Measurements from ENCODE around the gene ST8SIA3.

DNA sequence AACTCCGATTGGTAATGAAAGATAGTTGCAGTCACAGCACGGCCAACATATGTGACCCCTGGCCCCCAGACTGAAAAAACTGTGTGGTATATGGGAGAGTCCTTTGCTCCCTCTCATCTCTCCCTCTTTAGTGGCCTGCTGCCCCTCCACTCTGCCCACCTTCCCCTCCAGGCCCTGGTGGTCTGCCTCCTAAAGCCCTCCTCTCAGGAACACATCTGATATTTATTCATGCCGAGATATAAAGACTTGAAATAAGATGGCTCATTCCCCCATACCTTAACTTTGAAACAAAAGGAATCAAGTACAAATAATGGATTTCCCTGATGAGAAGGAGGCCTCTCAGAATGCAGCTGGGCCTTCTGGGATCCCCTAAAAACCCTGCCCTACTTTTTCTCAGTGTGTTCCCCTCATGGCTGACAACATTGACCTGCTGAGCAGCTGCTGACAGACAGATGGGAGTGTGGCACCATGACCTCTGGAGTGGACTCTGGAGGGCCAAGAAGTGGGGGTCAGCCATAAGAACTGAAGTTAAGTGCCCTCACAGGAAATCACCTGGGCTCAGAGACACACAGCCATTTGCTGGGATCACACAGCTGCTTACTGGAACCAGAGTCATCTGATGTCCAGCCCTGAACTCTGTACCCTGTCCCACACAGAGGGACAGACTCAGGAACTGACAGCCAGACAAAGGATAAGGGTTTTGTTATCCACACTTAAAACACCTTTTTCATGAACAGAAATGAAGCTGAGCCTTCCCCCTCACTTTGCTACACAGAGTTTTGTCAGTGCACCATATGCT lies 39.8 kb upstream of the ST8SIA3 start:
- TF ChIP-seq, protein P1, sequence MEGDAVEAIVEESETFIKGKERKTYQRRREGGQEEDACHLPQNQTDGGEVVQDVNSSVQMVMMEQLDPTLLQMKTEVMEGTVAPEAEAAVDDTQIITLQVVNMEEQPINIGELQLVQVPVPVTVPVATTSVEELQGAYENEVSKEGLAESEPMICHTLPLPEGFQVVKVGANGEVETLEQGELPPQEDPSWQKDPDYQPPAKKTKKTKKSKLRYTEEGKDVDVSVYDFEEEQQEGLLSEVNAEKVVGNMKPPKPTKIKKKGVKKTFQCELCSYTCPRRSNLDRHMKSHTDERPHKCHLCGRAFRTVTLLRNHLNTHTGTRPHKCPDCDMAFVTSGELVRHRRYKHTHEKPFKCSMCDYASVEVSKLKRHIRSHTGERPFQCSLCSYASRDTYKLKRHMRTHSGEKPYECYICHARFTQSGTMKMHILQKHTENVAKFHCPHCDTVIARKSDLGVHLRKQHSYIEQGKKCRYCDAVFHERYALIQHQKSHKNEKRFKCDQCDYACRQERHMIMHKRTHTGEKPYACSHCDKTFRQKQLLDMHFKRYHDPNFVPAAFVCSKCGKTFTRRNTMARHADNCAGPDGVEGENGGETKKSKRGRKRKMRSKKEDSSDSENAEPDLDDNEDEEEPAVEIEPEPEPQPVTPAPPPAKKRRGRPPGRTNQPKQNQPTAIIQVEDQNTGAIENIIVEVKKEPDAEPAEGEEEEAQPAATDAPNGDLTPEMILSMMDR (IDR thresholded peaks at IDR 0.05; ENCODE audit: extremely low read depth in 1 of 2, insufficient read depth in 1 of 2, low read depth in 1 of 2, low read length in 2 of 2), result no peak
- TF ChIP-seq POLR2A (IDR thresholded peaks at IDR 0.05; ENCODE audit: low read depth, low read length), result no peak
- TF ChIP-seq, protein P2, sequence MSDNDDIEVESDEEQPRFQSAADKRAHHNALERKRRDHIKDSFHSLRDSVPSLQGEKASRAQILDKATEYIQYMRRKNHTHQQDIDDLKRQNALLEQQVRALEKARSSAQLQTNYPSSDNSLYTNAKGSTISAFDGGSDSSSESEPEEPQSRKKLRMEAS (IDR thresholded peaks at IDR 0.05; ENCODE audit: insufficient read depth, insufficient read length), result no peak
- no peak for TF ChIP-seq EZH2 (IDR thresholded peaks at IDR 0.05; ENCODE audit: borderline replicate concordance, low read depth, low read length, severe bottlenecking)
- no peak for TF ChIP-seq FOS (IDR thresholded peaks at IDR 0.05; ENCODE audit: borderline replicate concordance, insufficient read depth, low read length)
- no peak for TF ChIP-seq GATA2 (IDR thresholded peaks at IDR 0.05; ENCODE audit: insufficient read depth, insufficient read length, low read depth, low read length)
- no peak for TF ChIP-seq POLR2AphosphoS5 (IDR thresholded peaks at IDR 0.05; ENCODE audit: insufficient read depth, low read depth, low read length)
- TF ChIP-seq JUN (IDR thresholded peaks at IDR 0.05; ENCODE audit: borderline replicate concordance, insufficient read depth, insufficient read length, low read depth), result no peak
